ENCODE measurements around the gene TEK. TPM values are rescaled to one million over a fixed set of nuclear protein-coding genes. Genes with fewer than 3 reads are reported as not detected.

The TEK gene
- total RNA-seq, 1 experiment from 2014 or later: not detected

DNA sequence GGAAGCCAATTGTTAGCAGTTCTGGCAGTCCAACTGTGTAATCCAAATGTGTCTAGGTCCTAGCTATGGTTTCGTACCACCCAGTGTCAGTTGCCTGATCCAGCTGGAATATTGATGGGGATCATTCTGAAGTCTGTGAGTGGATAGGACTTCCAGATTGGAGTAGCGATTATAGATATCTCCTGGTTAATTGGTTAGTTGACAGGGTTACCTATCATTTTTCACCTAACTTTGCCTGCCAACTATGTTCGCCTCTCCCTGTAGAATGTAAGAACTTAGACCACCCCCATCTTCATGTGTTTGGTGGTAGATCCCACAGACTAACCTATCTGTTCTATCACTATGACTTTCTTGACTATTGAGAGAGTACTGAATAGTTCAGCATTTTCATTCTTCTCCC, 59.9 kb downstream of the TEK start:
- Histone ChIP-seq H3K27ac (ENCODE audit: low read length) (no peak overlapping the region), H2AFZ (ENCODE audit: low read length) (no peak overlapping the region), H3K4me2 (ENCODE audit: low read depth, low read length, poor library complexity, severe bottlenecking) (no peak overlapping the region), H3K36me3 (ENCODE audit: insufficient read depth, low read length) (no peaks in the 10 kb centered on the region), H3K4me3 (ENCODE audit: low read length) (no peak overlapping the region), H3K9ac (ENCODE audit: low read length) (no peak overlapping the region), H3K9me2 (replicated peaks; ENCODE audit: insufficient read depth, low read length) (no peaks in the 10 kb centered on the region), H3K9me3 (ENCODE audit: low read length) (no peaks in the 10 kb centered on the region), H3K4me1 (ENCODE audit: low read length) (no peaks in the 10 kb centered on the region), H3K79me2 (ENCODE audit: low read length) (no peaks in the 10 kb centered on the region), H4K20me1 (ENCODE audit: insufficient read depth, low read depth, low read length) (no peaks in the 10 kb centered on the region), H3K27me3 (ENCODE audit: low read length) (no peaks in the 10 kb centered on the region)
- DNase-seq: no peak

DNA sequence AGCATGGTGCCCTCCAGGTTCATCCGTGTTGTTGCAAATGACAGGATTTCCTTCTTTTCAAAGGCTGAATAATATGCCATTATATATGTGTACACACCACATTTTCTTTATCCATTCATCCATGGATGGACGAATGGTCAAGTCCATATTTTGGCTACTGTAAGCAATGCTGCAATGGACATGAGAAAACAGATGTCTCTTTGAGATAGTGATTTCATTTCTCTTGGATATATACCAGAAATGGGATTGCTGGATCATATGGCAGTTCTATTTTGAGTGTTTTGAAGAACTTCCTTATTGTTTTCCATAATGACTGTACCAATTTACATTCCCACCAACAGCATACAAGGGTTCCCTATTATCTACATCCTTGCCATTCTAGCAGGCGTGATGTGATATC, 67.9 kb downstream of the TEK start:
- peak; percentile 16 for DNase-seq
- Histone ChIP-seq H3K27me3 (ENCODE audit: low read length) (no peaks in the 10 kb centered on the region), H3K27ac (ENCODE audit: low read length) (no peak overlapping the region), H3K36me3 (ENCODE audit: insufficient read depth, low read length) (no peaks in the 10 kb centered on the region), H3K4me2 (ENCODE audit: low read depth, low read length, poor library complexity, severe bottlenecking) (no peak overlapping the region), H3K9me3 (ENCODE audit: low read length) (no peaks in the 10 kb centered on the region), H3K79me2 (ENCODE audit: low read length) (no peaks in the 10 kb centered on the region), H3K4me1 (ENCODE audit: low read length) (no peaks in the 10 kb centered on the region), H3K4me3 (ENCODE audit: low read length) (no peak overlapping the region), H2AFZ (ENCODE audit: low read length) (no peak overlapping the region), H3K9ac (ENCODE audit: low read length) (no peak overlapping the region), H3K9me2 (replicated peaks; ENCODE audit: insufficient read depth, low read length) (no peaks in the 10 kb centered on the region), H4K20me1 (ENCODE audit: insufficient read depth, low read depth, low read length) (no peaks in the 10 kb centered on the region)

DNA sequence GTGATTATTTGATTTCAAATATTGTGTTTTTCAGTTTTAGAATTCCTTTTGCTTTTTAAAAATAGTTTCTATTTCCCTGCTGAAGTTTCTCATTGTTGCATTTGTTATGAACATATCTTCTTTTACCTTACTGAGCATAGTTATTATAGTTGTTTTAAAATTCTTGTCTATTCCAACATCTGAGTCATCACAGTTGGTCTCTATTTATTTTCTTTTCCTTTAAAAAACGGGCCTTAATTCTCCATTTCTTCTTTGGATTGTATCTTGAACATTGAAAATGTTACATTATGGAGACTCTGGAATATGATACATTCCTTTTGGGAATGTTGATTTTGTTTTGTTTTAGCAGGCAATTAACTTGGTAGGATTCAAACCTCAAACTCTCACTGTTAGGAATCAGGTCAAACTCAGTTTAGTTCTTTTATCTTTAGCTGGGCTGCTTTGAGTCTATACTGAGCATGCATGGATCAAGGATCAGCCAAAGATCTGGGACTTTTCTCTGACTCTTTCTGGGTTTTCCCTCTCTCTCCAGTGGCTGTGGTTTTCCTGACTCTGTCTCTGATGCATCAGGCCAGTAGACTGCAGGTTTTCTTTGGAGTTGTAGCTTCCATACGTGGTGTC, 70.3 kb downstream of the TEK start:
- peak; percentile 0 for DNase-seq
- Histone ChIP-seq H3K4me1 (ENCODE audit: low read length) (no peaks in the 10 kb centered on the region), H3K9ac (ENCODE audit: low read length) (no peak overlapping the region), H3K4me2 (ENCODE audit: low read depth, low read length, poor library complexity, severe bottlenecking) (no peak overlapping the region), H3K4me3 (ENCODE audit: low read length) (no peak overlapping the region), H4K20me1 (ENCODE audit: insufficient read depth, low read depth, low read length) (no peaks in the 10 kb centered on the region), H3K27ac (ENCODE audit: low read length) (no peak overlapping the region), H3K9me2 (replicated peaks; ENCODE audit: insufficient read depth, low read length) (no peaks in the 10 kb centered on the region), H2AFZ (ENCODE audit: low read length) (no peak overlapping the region), H3K27me3 (ENCODE audit: low read length) (no peaks in the 10 kb centered on the region), H3K36me3 (ENCODE audit: insufficient read depth, low read length) (no peaks in the 10 kb centered on the region), H3K79me2 (ENCODE audit: low read length) (no peaks in the 10 kb centered on the region), H3K9me3 (ENCODE audit: low read length) (no peaks in the 10 kb centered on the region)

DNA sequence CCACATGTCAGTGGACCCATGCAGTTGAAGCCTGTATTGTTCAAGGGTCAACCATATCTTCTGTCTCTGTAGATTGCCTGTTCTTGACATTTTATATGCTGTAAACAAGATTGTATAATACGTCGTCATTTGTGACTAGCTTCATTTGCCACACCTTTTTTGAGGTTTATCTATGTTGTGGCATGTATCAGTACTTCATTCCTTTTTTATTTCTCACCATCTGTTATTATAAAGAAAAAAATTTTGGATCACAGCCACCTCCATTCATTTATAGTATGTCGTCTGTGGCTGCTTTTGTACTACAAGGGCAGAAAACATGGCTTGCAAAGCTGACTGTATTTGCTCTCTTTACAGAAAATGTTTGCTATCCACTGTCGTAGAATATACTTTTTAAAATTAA, 72.4 kb downstream of the TEK start:
- Histone ChIP-seq H3K9me3 (ENCODE audit: low read length) (no peaks in the 10 kb centered on the region), H3K27me3 (ENCODE audit: low read length) (no peaks in the 10 kb centered on the region), H3K27ac (ENCODE audit: low read length) (no peak overlapping the region), H3K9ac (ENCODE audit: low read length) (no peak overlapping the region), H3K79me2 (ENCODE audit: low read length) (no peaks in the 10 kb centered on the region), H4K20me1 (ENCODE audit: insufficient read depth, low read depth, low read length) (no peaks in the 10 kb centered on the region), H3K4me3 (ENCODE audit: low read length) (no peak overlapping the region), H3K4me1 (ENCODE audit: low read length) (no peaks in the 10 kb centered on the region), H3K36me3 (ENCODE audit: insufficient read depth, low read length) (no peaks in the 10 kb centered on the region), H3K9me2 (replicated peaks; ENCODE audit: insufficient read depth, low read length) (no peaks in the 10 kb centered on the region), H2AFZ (ENCODE audit: low read length) (no peak overlapping the region), H3K4me2 (ENCODE audit: low read depth, low read length, poor library complexity, severe bottlenecking) (no peak overlapping the region)
- peak; percentile 27 for DNase-seq

DNA sequence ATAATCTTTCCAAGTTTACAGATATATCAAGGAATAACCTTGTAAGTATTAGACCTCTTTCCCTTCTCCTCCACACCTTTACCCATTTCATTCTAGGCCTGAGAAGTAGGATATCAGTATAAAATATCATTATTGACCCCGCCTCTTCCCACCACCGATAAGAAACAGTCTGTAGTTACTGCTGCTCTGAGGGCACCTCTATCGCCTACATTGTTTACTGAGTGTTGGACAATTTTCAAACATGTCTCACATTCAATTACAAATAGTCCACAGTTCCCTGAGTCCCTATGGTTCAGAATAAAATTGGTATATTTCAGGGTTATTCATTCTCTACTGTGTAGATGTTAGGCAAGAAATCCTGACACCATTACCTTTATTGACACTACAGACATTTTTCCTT, 73.4 kb downstream of the TEK start:
- DNase-seq: peak; percentile 16
- Histone ChIP-seq H3K4me2 (ENCODE audit: low read depth, low read length, poor library complexity, severe bottlenecking) (no peak overlapping the region), H3K9me3 (ENCODE audit: low read length) (no peaks in the 10 kb centered on the region), H3K36me3 (ENCODE audit: insufficient read depth, low read length) (no peaks in the 10 kb centered on the region), H3K9me2 (replicated peaks; ENCODE audit: insufficient read depth, low read length) (no peaks in the 10 kb centered on the region), H3K4me3 (ENCODE audit: low read length) (no peak overlapping the region), H3K27ac (ENCODE audit: low read length) (no peak overlapping the region), H3K4me1 (ENCODE audit: low read length) (no peaks in the 10 kb centered on the region), H2AFZ (ENCODE audit: low read length) (no peak overlapping the region), H3K27me3 (ENCODE audit: low read length) (no peaks in the 10 kb centered on the region), H3K79me2 (ENCODE audit: low read length) (no peaks in the 10 kb centered on the region), H3K9ac (ENCODE audit: low read length) (no peak overlapping the region), H4K20me1 (ENCODE audit: insufficient read depth, low read depth, low read length) (no peaks in the 10 kb centered on the region)

DNA sequence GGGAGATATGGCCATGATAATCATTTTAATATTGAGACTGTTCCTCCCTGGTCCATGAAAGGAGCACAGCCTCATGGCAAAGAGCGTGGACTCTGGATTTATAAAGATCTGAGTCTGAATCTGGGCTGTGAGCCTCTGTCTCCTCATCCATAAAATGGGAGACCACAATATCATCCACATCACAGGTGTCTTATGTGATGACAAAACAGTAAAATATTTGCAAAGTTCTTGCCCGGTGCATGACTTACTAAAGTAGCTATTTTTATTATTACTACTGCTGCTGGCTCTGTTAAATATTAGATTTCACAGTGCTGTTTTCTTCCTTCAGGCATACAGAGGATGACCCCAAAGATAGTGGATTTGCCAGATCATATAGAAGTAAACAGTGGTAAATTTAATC, 74.1 kb downstream of the TEK start:
- peak; percentile 1 for DNase-seq
- Histone ChIP-seq H3K9me3 (ENCODE audit: low read length) (no peaks in the 10 kb centered on the region), H2AFZ (ENCODE audit: low read length) (no peak overlapping the region), H3K27me3 (ENCODE audit: low read length) (no peaks in the 10 kb centered on the region), H4K20me1 (ENCODE audit: insufficient read depth, low read depth, low read length) (no peaks in the 10 kb centered on the region), H3K36me3 (ENCODE audit: insufficient read depth, low read length) (no peaks in the 10 kb centered on the region), H3K4me1 (ENCODE audit: low read length) (no peaks in the 10 kb centered on the region), H3K9ac (ENCODE audit: low read length) (no peak overlapping the region), H3K9me2 (replicated peaks; ENCODE audit: insufficient read depth, low read length) (no peaks in the 10 kb centered on the region), H3K27ac (ENCODE audit: low read length) (no peak overlapping the region), H3K4me2 (ENCODE audit: low read depth, low read length, poor library complexity, severe bottlenecking) (no peak overlapping the region), H3K4me3 (ENCODE audit: low read length) (no peak overlapping the region), H3K79me2 (ENCODE audit: low read length) (no peaks in the 10 kb centered on the region)

DNA sequence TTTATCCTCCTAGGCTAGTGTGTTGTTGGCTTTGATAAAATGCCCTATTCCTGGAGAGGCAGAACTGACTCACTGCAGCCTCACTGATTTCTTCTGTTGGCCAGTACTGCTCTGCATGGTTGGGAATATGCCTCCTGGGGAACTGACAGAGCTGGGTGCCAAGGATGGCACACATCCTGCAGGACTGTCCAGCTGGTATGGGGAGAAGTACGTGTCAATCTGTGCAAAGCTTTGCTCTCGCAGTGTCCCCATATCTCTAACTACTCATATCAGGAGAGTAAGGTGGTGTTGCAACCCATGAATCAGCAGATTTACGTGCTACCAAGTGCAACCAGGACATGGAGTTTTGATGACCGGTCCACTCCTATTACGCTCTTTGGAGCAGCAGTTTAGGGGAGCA, 74.7 kb downstream of the TEK start:
- H3K79me2 ChIP-seq (ENCODE audit: low read length): no peaks in the 10 kb centered on the region
- DNase-seq: peak; percentile 30
- H3K9ac ChIP-seq (ENCODE audit: low read length): no peak overlapping the region
- no peaks in the 10 kb centered on the region for H3K9me3 ChIP-seq (ENCODE audit: low read length)
- no peaks in the 10 kb centered on the region for H3K9me2 ChIP-seq (replicated peaks; ENCODE audit: insufficient read depth, low read length)
- no peak overlapping the region for H2AFZ ChIP-seq (ENCODE audit: low read length)
- no peaks in the 10 kb centered on the region for H4K20me1 ChIP-seq (ENCODE audit: insufficient read depth, low read depth, low read length)
- no peak overlapping the region for H3K4me3 ChIP-seq (ENCODE audit: low read length)
- no peak overlapping the region for H3K27ac ChIP-seq (ENCODE audit: low read length)
- H3K4me1 ChIP-seq (ENCODE audit: low read length): no peaks in the 10 kb centered on the region
- no peaks in the 10 kb centered on the region for H3K27me3 ChIP-seq (ENCODE audit: low read length)
- H3K36me3 ChIP-seq (ENCODE audit: insufficient read depth, low read length): no peaks in the 10 kb centered on the region
- H3K4me2 ChIP-seq (ENCODE audit: low read depth, low read length, poor library complexity, severe bottlenecking): no peak overlapping the region

DNA sequence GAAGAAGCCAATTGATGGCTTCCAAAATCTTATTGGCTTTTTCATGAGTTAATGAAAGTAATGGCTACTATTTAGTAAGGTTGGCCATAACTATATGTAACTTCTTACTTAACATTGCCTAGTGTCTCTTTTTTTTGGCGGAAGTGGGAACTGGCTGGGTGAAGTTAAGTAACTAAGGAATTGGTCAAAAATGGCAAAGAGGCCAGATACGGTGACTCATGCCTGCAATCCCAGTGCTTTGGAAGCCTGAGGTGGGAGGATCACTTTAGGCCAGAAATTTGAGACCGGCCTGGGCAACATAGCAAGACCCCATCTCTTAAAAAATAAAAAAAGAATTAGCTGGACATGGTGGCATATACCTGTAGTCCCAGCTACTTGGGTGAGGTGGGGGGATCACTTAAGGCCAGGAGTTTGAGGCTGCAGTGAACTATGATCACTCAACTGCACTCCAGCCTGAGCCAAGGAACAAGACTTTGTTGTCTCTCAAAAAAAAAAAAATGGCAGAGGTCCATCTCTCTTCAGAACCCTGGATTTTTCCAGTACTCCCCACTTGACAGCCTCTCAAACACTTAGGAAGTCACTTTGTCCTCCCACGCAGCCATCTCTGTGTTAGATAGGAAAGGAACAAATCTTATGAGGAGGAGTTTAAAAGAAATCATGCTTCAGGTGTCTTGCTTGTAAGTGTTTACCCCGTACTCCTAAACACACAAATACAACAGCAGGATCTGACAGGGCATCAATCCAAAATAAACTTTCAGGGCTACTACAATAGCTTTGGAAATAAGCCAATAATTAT, 75.7 kb downstream of the TEK start:
- H3K9me3 ChIP-seq (ENCODE audit: low read length): no peaks in the 10 kb centered on the region
- no peaks in the 10 kb centered on the region for H3K36me3 ChIP-seq (ENCODE audit: insufficient read depth, low read length)
- H3K27ac ChIP-seq (ENCODE audit: low read length): no peak overlapping the region
- H3K27me3 ChIP-seq (ENCODE audit: low read length): no peaks in the 10 kb centered on the region
- H4K20me1 ChIP-seq (ENCODE audit: insufficient read depth, low read depth, low read length): no peaks in the 10 kb centered on the region
- H3K79me2 ChIP-seq (ENCODE audit: low read length): no peaks in the 10 kb centered on the region
- H3K4me3 ChIP-seq (ENCODE audit: low read length): no peak overlapping the region
- no peak for DNase-seq
- H3K4me1 ChIP-seq (ENCODE audit: low read length): no peaks in the 10 kb centered on the region
- no peak overlapping the region for H3K4me2 ChIP-seq (ENCODE audit: low read depth, low read length, poor library complexity, severe bottlenecking)
- H2AFZ ChIP-seq (ENCODE audit: low read length): no peak overlapping the region
- H3K9me2 ChIP-seq (replicated peaks; ENCODE audit: insufficient read depth, low read length): no peaks in the 10 kb centered on the region
- H3K9ac ChIP-seq (ENCODE audit: low read length): no peak overlapping the region

Measured in Karpas-422 (cell line).